ENCODE measurements around the gene BORA. TPM values are rescaled to one million over a fixed set of nuclear protein-coding genes. Genes with fewer than 3 reads are reported as not detected.

BORA gene
- polyA plus RNA-seq, 1 donor from 2014 or later = 9.8 TPM

DNA sequence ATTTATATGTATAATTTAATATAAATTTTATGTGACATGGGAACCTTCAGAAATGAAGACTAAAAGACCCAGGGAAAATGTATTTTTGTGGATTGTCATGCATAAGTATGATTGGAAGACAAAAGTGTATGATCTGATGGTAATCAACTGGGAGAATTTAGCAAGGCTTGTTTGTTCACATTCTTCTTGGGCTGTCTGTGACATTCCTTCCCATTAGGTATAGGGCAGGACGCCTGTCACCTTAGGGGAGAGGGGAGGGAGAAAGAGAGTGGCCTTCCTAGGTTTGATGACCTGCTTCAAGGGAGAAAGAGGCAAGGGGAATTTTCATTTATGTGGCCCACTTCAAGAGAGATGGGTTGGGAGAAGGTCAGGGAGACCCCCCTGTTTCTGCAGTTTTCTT lies 76.6 kb downstream of the BORA start:
- peaks cover 9% of the 10 kb centered on the region for H3K36me3 Mint-ChIP-seq
- H3K4me1 Mint-ChIP-seq = no peaks in the 10 kb centered on the region
- H3K9me3 Mint-ChIP-seq = peaks cover 0 to 3% (median 0%) of the 10 kb centered on the region in 3 donors
- H3K27me3 Mint-ChIP-seq = no peaks in the 10 kb centered on the region
- no peak overlapping the region for H3K4me3 Mint-ChIP-seq
- no peak overlapping the region for H3K27ac Mint-ChIP-seq

Other genes with a start within 250 kb of the BORA start
- 7.2 TPM for gene MZT1, start 294 bp upstream of the BORA start, polyA plus RNA-seq
- gene DIS3, start 54.0 kb downstream of the BORA start, polyA plus RNA-seq = 16.3 TPM
- gene PIBF1, start 54.2 kb downstream of the BORA start, polyA plus RNA-seq = 15.0 TPM

Data from IgD-negative memory B cell (primary cell).